COLO668 (cell line): ENCODE results near the gene PLAC8.
"Not testable (repeated sequence)": the region's sequence is repeated elsewhere in the genome, so short reads cannot be mapped to it uniquely, and the experiment has no call there.

Source experiments
- DNase-seq: peaks from one replicate; lab custom pipeline; 2025; ENCODE audit not compliant: unreplicated experiment; lab: John Stamatoyannopoulos, UW

The PLAC8 gene

GRCh38 chr4:83114576-83114975 lies at the start of gene PLAC8:
Gene PLAC8 (minus strand): TSS chr4:83114729. CDS start chr4:83107921, 6,808 bp downstream.
- DNase-seq, result no peak

- DNase-seq, result no peak
These were observed 38.9 kb upstream of the PLAC8 start for GRCh38 chr4:83153417-83153816.

DNA sequence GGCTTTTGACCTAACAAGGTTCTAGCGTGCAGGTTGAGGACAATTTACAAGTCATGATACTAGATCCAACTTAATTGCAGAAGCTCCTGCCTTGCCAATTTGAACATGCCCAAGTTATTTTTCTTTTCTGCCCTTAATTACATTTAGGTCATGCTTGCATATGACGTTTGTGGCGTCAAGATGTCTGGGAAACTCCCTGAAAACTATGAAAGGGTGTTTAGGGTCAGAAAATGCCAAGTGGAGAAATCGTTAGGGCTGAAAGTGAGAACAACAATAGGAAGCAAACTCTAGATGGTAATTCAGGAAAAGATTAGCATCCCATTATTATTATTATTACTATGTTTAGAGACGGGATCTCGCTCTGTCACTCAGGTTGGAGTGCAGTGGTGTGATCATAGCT lies 38.2 kb upstream of the PLAC8 start:
- no peak for DNase-seq

DNA sequence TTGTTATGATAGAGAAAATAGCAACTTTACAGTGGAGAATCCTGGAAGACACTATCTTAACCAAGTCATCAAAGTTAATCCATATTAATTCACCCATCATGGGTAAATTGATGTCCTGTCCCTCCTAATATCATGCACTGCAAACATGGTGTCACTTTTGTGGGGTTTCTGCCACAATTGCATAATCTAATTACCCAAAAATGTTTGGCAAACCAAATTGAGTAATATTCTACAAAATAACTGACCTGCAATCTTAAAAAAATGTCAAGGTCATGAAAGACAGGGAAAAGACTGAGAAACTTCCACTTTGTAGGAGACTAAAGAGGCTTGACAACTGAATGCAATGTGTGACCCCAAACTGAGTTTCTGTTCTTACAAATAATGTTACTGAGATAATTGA lies 37.1 kb upstream of the PLAC8 start:
- DNase-seq, result no peak

GRCh38 chr4:83150653-83151330 lies 36.3 kb upstream of the PLAC8 start:
- no peak for DNase-seq

DNA sequence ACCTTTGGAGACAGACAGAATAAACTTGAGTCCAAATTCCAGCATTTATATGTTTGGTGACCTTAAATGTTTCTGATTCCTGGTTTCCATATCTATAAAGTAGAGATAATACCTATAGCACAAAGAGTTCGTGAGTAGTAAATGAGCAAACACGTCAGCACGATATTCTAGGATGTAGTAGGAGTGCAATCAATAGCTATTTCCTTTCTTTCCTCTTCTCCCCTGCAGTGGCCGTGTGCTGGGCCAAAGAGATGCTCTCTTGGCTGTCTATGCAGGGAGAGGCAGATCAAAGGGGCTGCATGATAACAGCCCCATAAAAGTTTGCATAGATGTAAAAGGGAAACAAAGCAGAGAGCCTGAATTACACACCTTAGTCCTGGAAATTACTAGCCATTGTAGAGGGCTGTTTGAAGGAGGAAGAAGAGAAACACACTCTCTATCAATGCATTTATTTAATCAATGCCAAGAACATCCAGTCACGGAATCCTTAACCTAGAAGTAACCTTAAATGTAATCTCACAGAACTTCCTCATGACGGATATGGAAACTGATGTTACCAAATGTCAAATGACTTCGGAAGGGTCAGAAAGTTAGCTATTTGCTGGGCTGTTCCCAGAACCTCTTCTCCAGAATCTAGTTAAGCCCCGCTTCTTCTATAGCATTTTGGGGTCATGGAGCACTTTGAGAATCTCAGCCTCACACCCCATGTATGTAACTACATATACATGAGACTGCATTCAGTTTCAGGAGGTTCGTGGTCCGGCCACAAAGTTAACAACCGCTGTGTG lies 35.5 kb upstream of the PLAC8 start:
- DNase-seq, result no peak

DNA sequence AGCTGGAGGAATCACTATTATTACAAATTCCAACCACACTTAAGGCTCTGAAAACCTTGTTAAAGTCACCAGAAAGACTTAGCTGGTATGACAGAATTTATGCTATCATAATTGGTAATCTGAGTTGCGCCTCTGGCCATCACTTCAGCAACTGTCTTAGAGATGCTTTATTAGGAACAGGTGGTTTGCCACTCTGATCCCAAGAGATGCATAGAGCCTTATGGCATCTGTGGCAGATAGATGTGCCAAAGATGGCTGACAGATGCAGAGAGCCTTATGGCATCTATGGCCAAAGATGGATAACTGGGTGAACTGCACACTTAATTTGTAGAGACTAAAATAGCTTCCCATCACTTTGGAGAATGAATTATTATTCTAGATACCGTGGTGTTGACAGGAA lies 32.3 kb upstream of the PLAC8 start:
- DNase-seq, result no peak

- DNase-seq, result not testable (repeated sequence)
These were observed 31.2 kb upstream of the PLAC8 start for GRCh38 chr4:83145776-83146175.

GRCh38 chr4:83139514-83140156 lies 25.1 kb upstream of the PLAC8 start:
- no peak for DNase-seq

DNA sequence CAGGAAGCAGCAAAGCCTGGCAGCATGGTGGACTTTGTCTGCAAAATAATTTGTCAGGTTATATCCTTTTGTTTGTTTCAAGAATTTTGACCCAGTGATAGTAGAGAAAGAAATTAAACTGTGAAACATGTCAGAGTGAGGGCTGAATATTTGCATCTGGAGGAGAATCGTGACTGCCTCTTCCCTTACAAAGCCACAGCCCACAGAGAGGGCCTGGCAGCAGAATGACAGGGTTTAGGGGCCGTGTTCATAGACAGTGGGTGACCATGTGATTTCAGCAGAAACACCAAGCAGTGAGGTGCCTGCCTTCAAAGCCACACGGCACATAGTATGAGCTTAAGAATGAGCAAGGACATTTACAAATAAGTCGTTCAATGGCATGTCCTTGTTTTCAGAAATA lies 24.4 kb upstream of the PLAC8 start:
- DNase-seq, result no peak

DNA sequence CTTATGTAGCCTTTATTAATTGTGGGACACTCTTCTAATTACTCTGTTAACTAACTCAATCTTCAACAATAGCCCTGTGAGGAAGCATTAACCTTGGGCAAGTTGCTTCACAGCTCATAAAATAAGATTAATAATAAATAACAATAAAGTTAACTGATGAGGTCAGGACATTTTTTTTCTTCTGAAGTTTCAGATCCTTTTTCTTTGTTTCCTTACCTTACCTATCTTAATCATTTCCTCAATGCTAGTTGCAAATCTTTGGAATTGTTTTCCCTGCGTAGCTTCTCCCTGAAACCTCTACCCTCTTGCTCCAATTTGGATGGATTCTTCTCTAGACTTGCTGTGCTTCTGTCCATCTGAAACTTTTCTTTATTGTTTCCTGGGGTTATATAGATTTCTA lies 17.5 kb upstream of the PLAC8 start:
- no peak for DNase-seq

DNA sequence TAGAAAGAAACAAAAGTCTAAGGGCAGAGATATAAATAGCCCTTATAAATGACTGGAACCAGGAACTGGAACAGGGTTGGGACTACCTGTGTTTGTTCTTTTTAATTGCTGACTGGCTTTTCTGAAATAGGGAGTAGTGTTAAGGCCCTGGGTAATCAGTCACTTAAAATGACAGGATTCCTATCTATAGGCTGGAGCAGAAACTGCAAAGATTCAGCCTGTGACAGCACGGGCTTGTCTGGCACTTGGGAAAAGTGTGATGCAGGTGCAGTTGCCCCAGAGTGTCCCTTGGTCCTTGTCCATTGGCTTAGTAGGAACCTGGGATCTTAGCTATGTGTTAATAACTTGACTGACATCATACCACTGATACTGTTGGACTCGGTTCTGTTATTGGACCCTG lies 14.7 kb upstream of the PLAC8 start:
- DNase-seq, result no peak

DNA sequence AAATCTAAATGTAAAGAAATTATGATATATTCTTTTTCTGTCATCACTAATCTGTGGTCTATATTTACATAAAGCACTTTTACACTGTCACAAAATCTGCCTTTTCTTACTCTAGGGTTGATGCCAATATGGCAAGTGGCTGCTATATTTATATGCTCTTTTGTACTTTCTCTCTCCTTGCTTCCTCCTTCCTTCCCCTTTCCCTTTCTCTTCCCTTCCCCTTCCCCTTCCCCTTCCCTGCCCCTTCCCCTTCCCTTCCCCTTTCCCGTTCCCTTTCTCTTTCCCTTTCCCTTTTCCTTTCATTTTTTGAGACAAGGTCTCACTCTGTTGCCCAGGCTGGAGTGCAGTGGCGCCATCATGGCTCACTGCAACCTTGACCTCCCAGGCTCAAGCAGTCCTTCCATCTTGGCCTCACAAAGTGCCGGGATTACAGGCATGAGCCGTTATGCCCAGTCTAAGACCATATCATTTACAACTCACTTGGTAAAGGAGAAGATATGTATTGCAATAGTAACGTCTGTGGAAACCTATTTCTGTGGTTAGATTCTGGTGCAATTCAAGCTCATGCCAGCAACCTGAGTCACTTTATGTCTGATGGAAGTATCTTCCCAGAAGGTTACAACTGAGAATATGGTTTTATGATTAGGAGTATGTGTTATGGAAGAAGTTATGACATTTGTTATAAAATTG lies 13.9 kb upstream of the PLAC8 start:
- DNase-seq, result no peak

DNA sequence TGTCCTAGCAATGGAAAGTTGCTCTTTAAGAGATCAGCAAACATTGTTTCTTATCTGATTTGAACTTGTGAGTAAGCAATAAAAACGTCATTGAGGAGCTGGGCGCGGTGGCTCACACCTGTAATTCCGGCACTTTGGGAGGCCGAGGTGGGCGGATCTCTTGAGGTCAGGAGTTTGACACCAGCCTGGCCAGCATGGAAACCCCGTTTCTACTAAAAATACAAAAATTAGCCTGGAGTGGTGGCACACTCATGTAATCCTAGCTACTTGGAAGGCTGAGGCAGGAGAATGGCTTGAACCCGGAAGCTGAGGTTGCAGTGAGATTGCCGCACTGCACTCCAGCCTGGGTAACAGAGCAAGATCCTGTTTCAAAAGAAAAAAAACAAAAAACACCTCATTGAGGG lies 11.2 kb upstream of the PLAC8 start:
- DNase-seq, result no peak

- DNase-seq, result no peak
These were observed 9.7 kb upstream of the PLAC8 start for GRCh38 chr4:83124111-83124780.

- no peak for DNase-seq
These were observed 6.7 kb upstream of the PLAC8 start for GRCh38 chr4:83121246-83121645.

- DNase-seq, result no peak
These were observed 4.3 kb upstream of the PLAC8 start for GRCh38 chr4:83118869-83119268.

DNA sequence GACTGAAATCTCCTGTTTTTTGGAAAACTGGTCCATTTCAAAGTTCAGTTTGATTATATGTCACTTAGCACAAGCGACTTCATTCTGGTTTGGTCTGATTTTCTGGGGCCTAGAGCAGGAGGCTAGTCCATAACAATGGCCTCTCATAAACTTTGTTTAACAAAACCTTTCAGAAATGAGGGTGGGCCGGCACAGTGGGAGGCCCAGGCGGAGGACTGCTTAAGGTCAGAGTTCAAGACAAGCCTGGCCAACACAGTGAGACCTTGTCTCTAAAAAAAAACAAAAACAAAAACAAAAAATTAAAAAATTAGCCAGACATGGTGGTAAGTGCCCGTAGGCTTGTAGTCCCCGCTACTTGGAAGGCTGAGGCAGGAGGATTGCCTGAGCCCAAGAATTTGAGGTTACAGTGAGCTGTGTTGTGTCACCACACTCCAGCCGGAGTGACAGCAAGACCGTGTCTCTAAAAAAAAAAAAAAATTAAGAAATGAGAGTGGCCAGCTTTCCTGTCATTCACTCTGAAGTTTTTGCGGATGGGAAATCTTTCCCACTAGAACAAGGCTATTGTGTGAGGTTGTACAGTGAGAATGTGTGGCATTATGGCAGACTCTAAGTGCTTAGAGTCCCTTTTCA lies 1.2 kb upstream of the PLAC8 start:
- no peak for DNase-seq

DNA sequence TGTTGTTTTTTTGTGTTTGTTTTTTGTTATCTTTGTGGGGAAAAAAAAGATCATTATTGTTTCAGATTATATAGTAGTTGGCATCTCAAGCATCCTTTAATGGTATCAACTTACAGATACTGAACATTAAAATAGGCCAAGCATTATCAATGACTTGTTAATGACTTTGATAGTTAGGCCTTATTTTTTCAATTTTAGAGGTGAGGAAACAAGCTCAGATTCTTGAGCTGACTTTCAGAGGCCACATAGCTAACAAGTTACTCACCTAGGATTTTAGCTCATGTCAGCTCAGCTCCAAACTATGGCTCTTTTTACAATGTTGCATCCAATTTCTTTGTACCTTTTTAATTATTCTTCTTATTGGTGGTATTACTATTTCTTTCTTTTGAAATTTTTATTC lies 471 bp upstream of the PLAC8 start:
- DNase-seq, result no peak

DNA sequence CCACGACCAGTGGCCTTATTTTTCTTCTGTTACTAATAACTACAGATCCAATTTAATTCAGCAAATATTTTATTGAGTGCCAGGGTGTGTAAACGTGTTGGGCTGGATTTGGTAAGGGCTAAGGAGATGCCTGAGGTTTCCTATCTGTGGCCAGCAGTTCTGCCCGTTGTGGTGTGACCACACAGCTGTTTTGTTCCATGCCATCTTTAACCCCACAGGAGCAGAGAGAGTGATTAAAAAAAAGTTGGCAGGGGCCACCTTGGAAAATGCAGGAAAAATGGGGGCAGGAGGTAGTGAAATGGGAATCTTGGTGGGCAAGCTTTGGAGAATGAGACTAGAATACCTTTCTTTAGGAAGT lies 1.1 kb downstream of the PLAC8 start:
- no peak for DNase-seq
